Fibroblast of lung (primary cell): Measurements from ENCODE around the gene SELPLG.

Source experiments
- CTCF ChIP-seq, 2 donors: IDR thresholded peaks in 1 of 2; conservative IDR thresholded peaks in 1 of 2; 1 replicate in 1 of 2; 2 replicates in 1 of 2; pipeline ENCODE4 v1.5.1; 2011 to 2012; ENCODE audit warnings: low read length in 2 of 2, control low read depth in 1 of 2, inconsistent platforms in 1 of 2, low read depth in 1 of 2, mild to moderate bottlenecking in 1 of 2
- EZH2 ChIP-seq: IDR thresholded peaks from 2 replicates; pipeline ENCODE4 v1.5.1; 2012; ENCODE audit warnings: low read length, control low read depth, mild to moderate bottlenecking; ENCODE audit errors: missing control alignments

- TF ChIP-seq CTCF (conservative IDR thresholded peaks at IDR 0.05 in 1 of 2, IDR thresholded peaks at IDR 0.05 in 1 of 2; ENCODE audit: low read depth in 1 of 2, low read length in 2 of 2) (no peak), EZH2 (no peak)
Observed at GRCh38 chr12:108592033-108592909, 41.4 kb downstream of the SELPLG start.
